GM12892 (cell line): Measurements from ENCODE around the gene TMEM120A.

ENCODE experiments used
- POLR2A ChIP-seq: IDR thresholded peaks from 2 replicates; pipeline ENCODE4 v1.6.1; 2011; ENCODE audit warnings: low read depth, low read length, control low read depth
- POLR2AphosphoS5 ChIP-seq: IDR thresholded peaks from 2 replicates; pipeline ENCODE4 v1.6.1; 2011; ENCODE audit warnings: low read depth, low read length, control low read depth
- TAF1 ChIP-seq: IDR thresholded peaks from 2 replicates; pipeline ENCODE4 v1.6.1; 2011; ENCODE audit warnings: low read depth, mild to moderate bottlenecking, control low read depth, low read length, borderline replicate concordance

DNA sequence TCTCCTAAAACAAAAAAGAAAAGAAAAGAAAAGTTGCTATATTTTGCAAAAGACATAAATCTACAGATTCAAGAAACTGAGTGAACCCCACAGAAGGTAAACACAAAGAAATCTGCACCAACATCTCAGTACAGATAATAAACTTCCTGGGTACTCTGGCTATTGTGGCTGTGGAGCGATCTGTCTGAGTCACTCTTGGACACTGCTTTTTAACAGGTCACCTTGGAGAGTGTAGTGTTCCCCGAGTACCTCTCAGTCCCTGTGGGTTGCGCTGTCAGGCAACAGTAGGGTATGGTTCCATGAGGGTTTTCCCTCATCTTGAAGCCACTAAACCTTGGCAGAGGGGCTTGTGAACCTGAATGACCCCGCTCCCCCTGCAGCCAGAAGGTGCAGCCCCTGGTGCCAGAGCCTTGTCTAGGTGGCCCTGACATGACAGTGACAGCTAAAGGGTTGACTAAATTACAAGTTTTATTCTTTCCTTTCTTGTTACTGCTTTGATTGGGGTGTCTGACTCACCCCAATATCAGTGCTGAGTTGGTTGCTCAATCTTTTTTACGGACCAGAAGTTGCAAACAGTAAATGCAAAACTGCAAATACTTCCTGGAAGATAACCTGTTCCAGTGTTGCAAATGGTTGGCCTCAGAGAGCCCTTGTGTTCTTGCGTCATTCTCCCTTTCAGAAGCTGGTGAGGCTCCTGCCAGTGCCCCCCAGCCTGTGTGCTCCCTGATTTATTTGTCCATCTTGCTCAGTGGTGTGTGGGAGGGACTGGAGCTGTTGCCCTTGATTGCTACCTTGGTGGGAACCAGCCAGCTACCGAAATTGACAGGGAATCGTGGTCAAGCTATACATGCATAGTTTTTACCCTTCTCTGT is 48.9 kb downstream of the TMEM120A start:
- TF ChIP-seq POLR2A (no peak), TAF1 (no peak), POLR2AphosphoS5 (no peak)
